ENCODE results near the gene H2BK1.

H2BK1 gene

DNA sequence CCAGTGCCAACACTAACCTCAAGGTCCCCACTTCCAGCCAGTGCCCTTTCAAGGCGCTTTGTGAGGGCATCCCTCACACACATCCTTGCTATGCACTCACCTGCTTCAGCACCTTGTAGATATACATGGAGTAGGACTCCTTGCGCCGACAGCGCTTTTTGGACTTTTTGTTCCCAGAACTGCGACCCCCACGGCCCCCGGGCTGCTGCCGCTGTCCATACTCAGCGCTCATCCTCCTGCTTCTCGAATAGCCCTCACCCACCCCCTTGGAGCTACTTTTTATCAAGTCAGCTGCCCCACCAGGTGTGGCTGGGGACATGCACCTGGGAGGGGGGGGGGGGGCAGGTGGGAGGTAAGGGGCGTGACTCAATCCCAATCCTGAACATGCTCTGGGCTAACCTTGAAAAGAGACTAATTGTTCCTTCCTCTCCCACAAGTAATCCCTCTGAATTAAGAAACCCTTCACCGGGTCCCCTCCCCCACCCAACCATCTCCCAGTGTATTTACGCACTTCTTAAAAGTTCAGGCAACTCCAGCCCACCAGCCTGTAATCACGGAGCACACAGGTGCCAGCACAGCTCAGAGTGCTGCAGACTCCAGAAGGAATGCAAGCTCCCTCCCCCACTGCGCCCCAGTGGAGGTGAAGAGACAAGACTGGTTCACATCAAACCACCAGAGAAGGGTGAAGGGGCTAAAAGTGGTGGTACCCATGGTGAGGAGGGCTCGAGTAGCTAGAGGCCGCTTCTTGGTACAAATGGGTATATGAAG, at the start of gene H2BK1:
Gene H2BK1 (minus strand): TSS at position 402 of the 768 bp plus-strand sequence. CDS start 170 bp downstream, at position 232.
- no peak for DNase-seq

DNA sequence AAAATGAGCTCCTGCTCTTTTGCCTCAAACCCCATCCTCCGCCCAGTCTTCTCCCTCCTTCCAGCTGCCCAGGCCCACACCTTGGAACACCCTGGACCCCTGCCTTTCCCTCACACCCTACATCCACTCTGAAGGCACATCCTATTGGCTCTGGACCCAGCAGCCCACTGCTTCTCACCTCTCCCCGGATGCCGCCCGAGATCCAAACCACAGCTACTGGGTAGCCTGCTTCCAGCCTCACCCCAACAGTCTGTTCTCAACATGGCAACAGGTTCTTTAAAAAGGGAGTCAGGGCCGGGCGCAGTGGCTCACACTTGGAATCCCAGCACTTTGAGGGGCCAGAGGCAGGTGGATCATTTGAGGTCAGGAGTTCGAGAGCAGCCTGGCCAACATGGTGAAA, 47.7 kb upstream of the H2BK1 start:
- DNase-seq: no peak

DNA sequence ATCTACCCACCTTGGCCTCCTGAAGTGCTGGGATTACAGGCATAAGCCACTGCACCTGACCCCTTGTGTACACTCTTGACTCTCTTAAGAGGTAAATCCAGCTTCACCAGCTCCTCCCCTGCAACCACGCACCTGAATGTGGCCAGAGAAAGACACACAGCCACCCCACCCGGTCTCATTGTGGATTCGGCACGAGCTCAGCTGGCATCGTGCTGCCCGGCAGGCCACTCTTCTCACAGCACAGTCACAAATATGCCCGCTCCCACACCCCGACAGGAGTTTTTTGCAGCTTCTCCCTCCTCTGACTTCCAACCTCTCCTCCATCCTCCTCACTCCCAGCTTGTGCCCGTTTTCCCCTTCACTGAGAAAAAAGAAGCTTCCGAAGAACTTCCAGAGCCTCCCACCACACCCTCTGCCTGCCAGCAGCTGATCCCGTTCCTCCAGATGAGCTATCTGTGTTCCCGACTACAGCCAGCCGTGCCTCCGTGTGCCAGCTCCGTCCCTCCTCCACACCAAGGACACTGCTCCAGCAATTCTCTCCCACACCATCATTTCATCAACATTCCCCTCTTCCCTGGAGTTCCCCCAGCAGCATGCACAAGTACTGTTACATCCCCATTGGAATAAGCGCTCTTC, 46.2 kb upstream of the H2BK1 start:
- DNase-seq: no peak

DNA sequence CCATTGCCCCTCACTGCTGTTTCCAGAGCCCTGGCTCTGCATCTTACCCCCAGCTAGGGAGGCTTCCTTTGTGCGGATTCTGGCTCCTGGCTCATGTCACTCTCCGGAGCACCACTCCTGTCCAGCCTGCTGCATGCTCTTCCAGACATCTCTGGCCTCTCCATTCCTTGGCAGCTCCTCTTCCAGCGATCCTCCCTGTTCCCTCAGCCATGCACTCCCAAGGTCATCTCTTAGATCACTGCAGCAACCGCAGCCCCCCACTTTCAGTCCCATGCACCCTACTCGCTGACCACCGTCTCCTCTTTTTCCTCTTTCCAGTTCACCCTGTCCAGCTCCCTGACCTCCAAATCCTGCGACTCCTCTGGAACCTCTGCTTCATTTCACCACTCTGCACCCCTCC, 45.1 kb upstream of the H2BK1 start:
- DNase-seq: no peak

DNA sequence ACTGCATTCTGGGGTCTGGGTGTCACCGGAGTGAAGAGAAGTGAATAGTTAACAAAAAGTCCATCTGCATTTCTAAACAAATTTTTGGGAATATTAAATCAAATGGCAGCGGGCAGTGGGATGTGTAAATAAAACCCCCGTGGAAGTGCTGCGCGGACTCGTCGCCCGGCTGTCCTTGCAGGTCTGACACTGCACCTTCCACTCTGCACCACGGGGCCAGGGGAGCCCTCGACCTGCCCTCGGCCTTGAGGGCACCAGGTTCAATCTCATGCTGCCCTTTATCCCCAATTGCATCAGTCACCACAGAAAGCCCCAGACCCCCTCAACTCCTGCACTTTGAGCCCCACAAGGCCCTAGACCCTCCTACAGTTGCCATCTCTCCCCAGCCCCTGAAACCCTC, 44.6 kb upstream of the H2BK1 start:
- DNase-seq: no peak

DNA sequence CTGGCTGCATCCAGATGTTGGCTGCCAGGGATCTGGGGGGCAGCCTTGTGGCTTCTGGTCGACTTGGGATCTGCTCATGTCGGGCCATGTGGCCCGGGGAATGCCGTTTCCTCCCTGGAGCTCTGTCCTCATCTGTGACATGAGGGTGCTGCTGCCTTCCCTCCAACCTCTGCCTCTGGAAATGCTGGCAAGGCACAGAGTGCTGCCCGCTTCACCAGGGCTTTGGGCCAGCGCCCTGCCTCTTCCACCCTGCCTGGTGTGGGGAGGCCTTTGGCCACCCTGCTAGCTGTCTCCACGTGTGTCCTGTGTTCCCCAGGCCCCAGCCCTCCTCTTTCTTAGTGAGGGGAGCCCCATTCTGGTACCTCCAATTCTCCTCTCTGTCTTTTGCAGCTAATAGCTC, 44.0 kb upstream of the H2BK1 start:
- DNase-seq: no peak

DNA sequence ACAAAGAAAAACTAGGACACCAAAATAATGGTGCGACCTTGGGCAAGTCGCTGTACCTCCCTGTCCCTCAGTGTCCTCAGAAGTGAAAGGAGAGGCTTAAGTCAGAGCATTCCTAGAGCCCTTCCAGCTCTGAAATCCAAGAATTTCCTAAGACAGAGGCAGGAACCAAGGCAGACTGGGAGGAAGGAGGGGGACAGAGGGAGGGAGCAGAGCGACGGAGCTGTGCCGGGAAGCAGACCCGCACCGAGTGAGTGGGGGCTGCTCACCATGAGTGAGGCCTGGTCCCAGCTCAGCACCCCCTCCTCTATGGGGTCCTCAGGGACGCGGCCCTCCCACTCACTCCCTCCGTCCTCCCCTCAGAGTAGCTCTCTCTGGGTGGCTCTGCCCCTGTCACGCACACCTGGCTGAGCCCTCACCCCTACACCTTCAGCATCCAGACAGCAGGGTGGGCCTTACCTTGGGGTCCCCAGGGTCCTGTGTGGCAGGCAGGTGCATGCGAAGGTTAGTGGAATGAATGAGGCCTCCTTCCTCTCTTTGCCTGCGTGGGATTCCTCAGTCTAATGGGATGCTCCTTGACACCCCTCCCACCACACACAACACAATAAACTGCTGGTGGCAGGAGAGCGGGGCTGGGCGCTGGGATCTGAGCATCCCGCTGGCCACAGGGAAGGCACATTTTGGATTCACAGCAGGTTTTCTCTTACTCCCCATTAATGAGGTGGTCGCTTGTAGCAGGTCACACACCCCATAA, 42.8 kb upstream of the H2BK1 start:
- DNase-seq: no peak

DNA sequence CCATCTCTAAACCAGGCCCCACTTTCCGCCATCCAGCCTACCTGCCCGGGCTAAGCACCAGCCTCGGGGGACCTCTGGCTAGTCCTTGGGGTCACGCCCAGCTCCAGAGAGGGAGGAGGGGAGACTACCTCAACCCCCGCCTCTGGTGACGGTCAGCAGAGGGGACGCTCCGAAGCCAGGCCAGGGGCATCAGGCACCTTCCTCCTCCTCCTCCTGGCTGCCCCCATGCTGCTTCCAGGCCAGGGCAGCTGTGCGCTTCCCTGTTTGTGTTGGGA, 42.2 kb upstream of the H2BK1 start:
- DNase-seq: no peak

DNA sequence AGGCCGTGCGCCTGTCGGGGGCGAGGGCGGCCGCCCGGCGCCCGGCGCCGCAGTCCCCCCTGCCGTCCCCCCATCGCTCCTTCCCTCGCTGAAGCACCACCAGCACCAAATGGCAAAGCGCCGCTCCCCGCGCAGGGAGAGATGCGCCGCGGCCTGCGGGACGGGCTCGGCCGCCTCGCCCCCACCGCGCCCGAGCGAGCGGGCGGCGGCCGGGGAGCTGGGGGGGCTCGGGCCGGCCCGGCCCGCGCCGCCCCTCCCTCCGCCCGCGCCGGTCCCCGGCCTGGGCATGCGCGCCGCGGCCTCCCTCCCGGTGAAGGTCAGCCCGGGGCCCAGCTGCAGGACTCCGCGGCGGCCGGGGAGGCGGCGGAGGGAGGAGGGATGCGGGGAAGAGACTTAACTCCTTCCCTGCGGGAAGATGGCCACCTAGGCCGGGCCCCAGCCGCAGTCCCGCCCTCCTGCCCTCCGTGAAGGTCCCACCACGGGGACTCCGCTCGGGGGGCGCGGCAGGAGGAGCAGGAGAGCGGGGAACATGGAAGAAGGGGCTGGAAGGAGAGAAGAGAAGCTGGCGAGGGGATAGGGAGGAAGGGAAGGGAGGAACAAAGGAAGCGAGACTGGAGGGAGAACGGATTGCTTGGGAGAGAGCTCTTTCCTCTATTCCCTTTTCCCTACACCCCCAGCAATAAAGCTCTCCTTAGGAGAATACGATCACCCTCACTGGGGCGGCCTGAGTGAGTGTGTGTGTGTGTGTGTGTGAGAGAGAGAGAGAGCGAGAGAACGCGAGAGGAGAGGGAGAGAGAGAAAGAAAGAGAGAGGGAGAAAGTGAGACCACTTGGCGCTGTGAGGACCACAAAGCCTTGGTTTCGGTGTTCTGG, 41.6 kb upstream of the H2BK1 start:
- peak; percentile 46 to 68 for DNase-seq

DNA sequence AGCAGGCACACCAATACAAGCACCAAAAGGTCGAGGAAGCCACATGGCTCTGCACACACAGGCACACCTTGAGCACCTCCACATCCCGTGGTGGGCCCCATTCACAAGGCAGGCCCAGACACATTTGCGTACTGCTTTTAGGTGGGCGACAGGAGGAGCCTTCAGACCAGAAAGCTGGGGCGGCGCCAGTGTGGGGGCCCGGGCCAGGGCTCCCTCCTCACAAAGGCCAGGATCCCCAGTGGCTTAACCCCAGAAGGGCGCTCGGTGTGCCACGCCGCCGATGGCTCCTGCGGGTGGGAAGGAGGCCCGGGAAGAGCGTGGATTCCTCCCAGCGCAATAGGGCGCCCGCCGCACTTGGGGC, 41.0 kb upstream of the H2BK1 start:
- no peak for DNase-seq

DNA sequence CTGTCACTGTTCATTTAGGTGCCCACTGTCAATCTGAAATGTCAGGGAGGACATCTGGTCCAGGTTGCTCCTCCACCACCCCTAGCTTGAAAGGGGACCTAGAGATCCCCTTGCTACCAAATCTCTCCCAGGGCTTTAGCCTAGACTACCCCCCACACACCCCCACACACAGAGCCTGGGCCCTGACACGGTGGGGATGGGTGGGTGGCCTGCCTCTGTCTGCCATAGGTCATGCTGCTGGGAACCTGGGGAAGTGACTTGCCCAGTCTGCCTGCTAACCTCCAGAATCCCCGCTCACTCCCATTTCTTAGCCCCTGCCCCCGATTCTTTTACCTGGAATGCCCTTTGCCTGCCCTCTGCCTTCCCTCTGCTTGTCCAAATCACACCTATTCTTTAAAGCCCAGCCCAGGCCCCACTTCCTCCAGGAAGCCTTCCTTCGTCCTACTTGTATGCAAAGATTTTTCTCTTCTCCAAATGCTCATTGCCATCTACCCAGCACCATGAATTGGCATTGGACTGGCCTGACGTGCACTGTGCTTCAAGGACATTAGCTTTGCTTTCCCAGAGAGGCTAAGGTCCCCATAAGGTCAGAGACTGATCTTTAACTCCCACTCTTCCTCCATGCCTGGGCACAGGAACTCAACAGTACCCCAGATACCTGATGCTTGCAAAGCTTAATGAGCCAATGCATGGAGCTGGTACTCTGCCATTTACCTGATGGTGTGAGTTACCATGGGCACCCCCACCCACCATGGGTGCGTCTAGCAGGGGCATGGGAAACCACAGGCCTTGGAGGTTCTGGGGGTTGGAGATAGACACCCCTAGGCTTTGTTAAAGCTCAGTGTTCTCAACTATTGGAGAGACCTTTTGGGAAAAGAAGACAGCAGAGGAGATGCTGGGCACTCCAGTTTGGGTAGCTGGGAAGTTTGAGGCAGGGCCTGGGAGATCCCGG, 40.2 kb upstream of the H2BK1 start:
- DNase-seq: no peak

DNA sequence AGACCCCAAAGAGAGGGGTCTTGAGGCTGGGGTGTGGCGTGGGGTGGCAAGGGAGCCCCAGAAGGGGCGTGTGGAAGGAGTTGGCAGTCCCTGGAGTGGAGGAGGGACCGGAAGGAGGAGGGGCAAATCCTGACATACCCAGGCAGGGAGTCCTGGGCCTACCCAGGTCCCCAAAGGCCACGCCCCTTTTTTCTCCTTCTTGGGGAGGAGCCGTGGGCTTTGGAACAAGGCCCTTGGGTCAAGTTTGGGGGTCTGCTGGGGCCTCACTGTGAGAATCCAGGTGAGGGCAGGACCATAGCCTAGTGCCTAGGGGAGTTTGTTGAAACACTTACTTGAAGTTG, 39.4 kb upstream of the H2BK1 start:
- DNase-seq: peak in 1 of 2 experiments; percentile 28

DNA sequence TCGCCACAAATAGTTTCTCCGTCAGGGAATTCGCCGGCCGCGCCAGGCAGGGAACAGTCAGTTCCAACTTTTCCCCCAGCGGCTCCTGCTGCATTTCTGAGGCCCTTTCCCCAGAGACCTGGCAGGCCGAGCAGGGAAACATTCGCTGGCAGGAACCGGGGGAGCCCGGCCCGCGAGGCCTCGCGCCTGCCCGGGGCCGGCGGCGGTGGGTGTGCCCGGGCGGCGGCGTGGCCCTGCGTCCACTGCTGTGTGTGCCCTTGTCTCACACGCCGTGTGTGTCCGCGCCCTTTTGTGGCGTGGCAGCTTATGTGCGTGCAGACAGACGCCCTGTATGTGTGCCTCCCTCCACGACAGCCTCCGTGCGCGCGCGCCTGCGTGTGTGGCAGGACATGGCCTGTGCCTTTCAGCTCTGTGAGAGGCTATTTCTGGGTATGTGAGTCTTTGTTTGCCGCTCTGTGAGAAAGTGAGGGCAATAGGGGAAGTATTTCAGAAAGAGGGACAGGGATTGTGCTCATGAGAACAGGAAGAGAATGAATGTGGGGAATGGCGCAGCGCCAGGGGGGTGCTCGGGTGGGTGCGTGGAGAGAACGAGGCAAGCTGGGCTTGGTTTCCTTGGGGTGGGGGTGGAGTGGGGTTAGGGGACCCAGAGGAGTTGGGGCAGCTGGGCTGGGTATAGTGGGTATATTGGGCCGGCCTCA, 38.9 kb upstream of the H2BK1 start:
- DNase-seq: peak in 1 of 2 experiments; percentile 23

DNA sequence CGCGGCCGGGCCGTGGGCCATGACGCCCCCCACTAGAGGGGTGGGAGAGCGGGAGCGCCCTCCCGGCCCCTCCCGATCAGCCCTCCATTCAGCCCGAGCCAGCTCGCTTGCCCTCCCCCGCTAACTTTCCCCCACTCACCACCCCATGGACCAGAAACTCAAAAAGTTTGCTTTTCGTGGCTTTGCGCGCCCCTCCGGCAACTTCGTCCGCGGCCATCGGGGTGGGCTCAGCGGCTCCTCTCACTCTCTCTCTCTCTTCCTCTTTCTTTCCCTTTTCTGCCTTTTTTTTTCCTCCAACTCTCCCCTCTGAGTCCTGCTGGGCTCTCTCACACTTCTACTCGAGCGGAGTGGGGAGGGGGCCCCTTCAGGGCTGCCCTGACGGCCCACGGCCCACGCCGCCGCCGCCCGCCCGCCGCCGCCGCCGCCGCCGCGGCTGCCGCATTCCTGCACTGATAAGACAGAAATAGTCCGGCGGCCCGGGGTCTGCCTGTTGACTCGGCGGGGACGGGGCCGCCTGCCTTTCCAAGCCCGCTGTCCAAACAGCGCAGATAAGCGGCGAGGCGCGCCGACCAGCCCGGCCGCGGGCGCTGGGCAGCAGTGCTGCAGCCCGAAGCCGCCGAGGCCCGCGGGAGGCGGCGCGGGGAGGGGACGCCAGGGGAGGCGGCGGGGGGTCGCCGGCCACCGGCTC, 38.2 kb upstream of the H2BK1 start, which contains the start of gene SMARCD3:
Gene SMARCD3 (minus strand): TSS at position 349 of the 688 bp plus-strand sequence. CDS start 132 bp downstream, at position 217.
- no peak for DNase-seq

DNA sequence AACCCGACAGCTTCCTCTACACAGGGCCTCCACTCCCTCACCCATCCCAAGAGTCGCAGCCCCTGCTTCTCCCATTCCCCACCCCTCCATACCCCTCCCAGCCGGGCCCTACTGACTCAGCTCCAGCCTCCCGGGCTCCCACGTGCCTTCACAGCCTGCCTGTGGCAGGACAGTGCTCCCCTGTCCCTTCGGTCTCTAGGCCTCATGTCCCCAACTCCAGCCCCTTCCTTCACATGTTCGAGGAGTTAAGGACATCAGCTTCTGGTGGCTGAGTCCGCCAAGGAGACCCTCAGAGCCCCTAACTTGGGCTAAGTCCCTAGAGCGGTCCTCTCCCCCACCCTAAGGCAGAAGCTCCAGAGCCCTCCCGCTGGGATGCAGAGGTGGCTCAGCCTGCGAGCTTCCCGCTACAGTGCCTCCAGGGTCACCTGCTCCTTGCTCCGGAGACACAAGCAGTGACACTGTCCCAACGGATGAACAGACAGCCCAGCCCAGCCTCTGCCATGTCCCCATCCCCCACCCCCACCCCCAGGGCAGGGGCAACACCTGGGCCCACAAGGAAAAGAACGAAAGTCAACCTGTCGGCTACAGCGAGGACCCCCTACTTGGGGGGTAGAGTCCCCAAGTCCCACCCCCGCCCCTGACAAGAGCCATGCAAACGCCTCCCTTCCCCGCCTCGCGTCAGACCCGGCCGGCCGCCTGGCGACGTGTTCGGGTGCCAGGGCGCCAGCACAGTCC, 37.5 kb upstream of the H2BK1 start:
- no peak for DNase-seq

DNA sequence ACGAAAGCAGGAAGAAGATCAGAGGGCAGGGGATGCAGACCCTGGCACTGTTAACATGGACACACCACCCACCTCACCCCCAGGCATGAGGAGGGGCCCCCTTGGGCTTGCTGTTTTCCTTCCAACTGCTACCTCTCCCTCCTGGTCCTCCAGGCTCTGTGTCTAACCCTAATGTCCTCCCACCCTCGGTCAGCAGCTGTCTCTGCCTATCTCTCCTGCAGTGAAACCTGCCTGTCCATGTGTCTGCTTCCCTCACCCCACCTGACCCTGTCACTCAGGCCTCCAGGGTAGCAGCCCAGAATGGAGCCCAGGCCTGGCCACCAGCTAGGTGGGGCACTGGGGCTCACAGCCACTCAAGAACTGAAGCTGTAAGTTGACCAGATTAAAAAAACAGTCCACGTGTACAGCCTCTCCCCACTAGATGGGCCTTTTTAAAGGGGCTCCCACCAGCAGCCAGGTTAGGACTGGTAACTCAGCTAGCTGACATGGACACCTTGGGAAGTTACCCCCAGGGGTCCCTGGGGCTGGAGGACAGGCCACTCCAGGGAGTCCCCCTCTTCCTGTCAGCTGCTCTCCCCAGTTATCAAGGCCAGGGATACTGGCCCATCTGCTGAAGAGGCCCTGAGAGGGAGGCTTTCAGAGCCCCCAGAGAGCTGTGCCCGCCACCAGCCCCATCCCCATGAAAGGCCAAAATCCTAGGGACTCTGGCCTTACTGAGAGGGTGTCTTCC, 36.7 kb upstream of the H2BK1 start:
- DNase-seq: no peak

DNA sequence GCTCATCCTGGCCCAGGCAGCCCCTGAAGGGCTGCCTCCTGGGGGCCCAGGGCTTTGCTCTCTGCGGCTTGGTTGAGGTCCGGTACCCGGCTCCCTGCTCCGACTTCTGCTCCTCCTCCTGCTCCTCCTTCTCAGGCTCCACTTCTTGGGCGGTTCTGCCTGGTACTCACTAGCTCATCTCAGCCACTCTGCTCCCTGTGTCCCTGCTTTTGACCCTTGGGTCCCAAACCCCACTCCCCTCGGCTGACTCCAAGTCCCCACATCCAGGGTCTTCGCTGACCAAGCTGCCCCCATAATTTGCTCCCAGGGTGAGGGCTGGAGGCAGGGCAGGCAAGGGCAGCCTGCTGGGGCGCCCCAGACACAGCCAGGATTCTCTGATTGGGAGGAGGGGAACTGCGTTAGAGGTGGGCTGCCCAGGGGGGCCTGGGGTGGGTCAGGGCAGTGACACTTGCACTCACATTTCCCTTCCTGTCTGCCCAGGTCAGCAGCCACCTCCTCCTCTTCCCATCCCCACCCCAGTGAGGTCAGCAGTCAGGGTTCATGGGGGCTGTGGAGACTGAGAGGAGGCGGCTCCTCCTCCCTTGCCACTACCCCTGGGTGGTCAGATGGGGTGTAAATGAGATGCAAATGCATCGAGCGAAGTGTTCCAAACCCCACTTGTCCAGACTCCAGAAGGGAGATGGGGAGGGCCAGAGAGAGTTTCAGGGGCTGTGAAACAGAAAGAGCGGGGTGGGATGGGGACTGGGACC, 36.0 kb upstream of the H2BK1 start:
- DNase-seq: no peak

DNA sequence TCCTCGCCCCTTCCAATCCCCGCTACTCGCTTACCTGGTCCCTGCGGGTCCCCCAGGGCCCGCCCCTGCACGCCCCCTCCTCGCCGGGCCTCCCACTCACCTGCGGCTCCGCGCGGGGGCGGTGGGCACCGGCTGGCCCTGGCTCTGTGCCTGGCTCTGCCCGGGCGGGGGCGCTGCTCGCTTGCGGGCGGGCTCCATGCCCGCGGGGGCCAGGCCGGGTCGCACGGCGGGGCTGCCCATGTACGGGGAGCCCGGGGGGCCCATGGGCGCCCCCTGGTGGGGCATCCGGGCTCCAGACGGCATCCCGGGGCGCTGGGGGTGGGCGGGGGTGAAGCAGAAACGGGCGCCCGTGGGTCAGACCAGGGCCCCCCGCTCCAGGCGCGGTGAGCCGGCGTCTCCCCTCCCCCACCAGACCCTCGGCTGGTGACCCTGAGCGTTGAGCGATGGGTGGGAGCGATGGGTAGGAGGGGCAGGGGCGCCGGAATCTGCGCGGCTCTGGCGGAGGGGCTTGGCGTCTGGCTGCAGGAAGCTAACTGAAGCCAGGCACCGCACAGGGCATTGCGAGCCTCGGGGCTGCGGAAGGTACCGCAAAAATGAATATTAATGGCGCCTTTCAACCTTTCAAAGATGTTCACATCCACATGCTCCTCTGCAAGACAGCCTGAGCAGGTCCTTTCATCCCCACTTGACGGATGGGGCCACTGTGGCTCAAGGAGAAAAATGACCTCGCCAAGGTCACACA, 35.2 kb upstream of the H2BK1 start:
- DNase-seq: peak; percentile 41 to 47

Measured in SHP77 (cell line).